Measurements from ENCODE around the gene MAN1B1. TPM values are rescaled to one million over a fixed set of nuclear protein-coding genes. Genes with fewer than 3 reads are reported as not detected.
A peak's percentile ranks its signal among the peaks of the same experiment; 100 is the strongest.

Gene MAN1B1
- total RNA-seq, 1 donor from 2014 or later, result 70.4 TPM

GRCh38 chr9:137082222-137082924 lies 4.4 kb upstream of the MAN1B1 start:
- H3K27ac Mint-ChIP-seq (ENCODE audit: unreplicated experiment), result no peak overlapping the region
- no peak for DNase-seq (ENCODE audit: low spot score)
- no peak overlapping the region for H3K4me3 Mint-ChIP-seq (ENCODE audit: unreplicated experiment)
- peaks cover 5% of the 10 kb centered on the region for H3K4me1 Mint-ChIP-seq (ENCODE audit: unreplicated experiment)
- no peaks in the 10 kb centered on the region for H3K36me3 Mint-ChIP-seq (ENCODE audit: low read depth, unreplicated experiment)
- peaks cover 24% of the 10 kb centered on the region for H3K27me3 Mint-ChIP-seq (ENCODE audit: unreplicated experiment)
- no peaks in the 10 kb centered on the region for H3K9me3 Mint-ChIP-seq (ENCODE audit: unreplicated experiment)
- no peak for TF ChIP-seq CTCF (IDR thresholded peaks at IDR 0.05; ENCODE audit: unreplicated experiment)

GRCh38 chr9:137082925-137083290 lies 3.9 kb upstream of the MAN1B1 start:
- Mint-ChIP-seq H3K36me3 (ENCODE audit: low read depth, unreplicated experiment) (peaks cover 5% of the 10 kb centered on the region), H3K9me3 (ENCODE audit: unreplicated experiment) (no peaks in the 10 kb centered on the region), H3K27ac (ENCODE audit: unreplicated experiment) (no peak overlapping the region), H3K4me1 (ENCODE audit: unreplicated experiment) (peaks cover 10% of the 10 kb centered on the region), H3K4me3 (ENCODE audit: unreplicated experiment) (no peak overlapping the region), H3K27me3 (ENCODE audit: unreplicated experiment) (peaks cover 29% of the 10 kb centered on the region)
- DNase-seq (ENCODE audit: low spot score), result no peak
- TF ChIP-seq CTCF (IDR thresholded peaks at IDR 0.05; ENCODE audit: unreplicated experiment), result no peak

GRCh38 chr9:137083394-137084004 lies 3.3 kb upstream of the MAN1B1 start:
- DNase-seq (ENCODE audit: low spot score), result no peak
- Mint-ChIP-seq H3K9me3 (ENCODE audit: unreplicated experiment) (no peaks in the 10 kb centered on the region), H3K36me3 (ENCODE audit: low read depth, unreplicated experiment) (peaks cover 9% of the 10 kb centered on the region), H3K4me1 (ENCODE audit: unreplicated experiment) (peaks cover 12% of the 10 kb centered on the region), H3K4me3 (ENCODE audit: unreplicated experiment) (no peak overlapping the region), H3K27me3 (ENCODE audit: unreplicated experiment) (peaks cover 28% of the 10 kb centered on the region), H3K27ac (ENCODE audit: unreplicated experiment) (no peak overlapping the region)
- no peak for TF ChIP-seq CTCF (IDR thresholded peaks at IDR 0.05; ENCODE audit: unreplicated experiment)

- H3K4me1 Mint-ChIP-seq (ENCODE audit: unreplicated experiment), result peaks cover 12% of the 10 kb centered on the region
- H3K27ac Mint-ChIP-seq (ENCODE audit: unreplicated experiment), result no peak overlapping the region
- peaks cover 27% of the 10 kb centered on the region for H3K27me3 Mint-ChIP-seq (ENCODE audit: unreplicated experiment)
- peaks cover 16% of the 10 kb centered on the region for H3K36me3 Mint-ChIP-seq (ENCODE audit: low read depth, unreplicated experiment)
- no peak overlapping the region for H3K4me3 Mint-ChIP-seq (ENCODE audit: unreplicated experiment)
- DNase-seq (ENCODE audit: low spot score), result no peak
- TF ChIP-seq CTCF (IDR thresholded peaks at IDR 0.05; ENCODE audit: unreplicated experiment), result no peak
- no peaks in the 10 kb centered on the region for H3K9me3 Mint-ChIP-seq (ENCODE audit: unreplicated experiment)
Measured at GRCh38 chr9:137084526-137084925, 2.3 kb upstream of the MAN1B1 start.

GRCh38 chr9:137085920-137086530 lies 760 bp upstream of the MAN1B1 start:
- Mint-ChIP-seq H3K9me3 (ENCODE audit: unreplicated experiment) (no peaks in the 10 kb centered on the region), H3K27ac (ENCODE audit: unreplicated experiment) (no peak overlapping the region), H3K4me1 (ENCODE audit: unreplicated experiment) (peaks cover 12% of the 10 kb centered on the region), H3K27me3 (ENCODE audit: unreplicated experiment) (peaks cover 23% of the 10 kb centered on the region), H3K36me3 (ENCODE audit: low read depth, unreplicated experiment) (peaks cover 21% of the 10 kb centered on the region), H3K4me3 (ENCODE audit: unreplicated experiment) (peak overlapping the region; percentile 88)
- DNase-seq (ENCODE audit: low spot score), result no peak
- TF ChIP-seq CTCF (IDR thresholded peaks at IDR 0.05; ENCODE audit: unreplicated experiment), result no peak

Measured in endothelial cell (in vitro differentiated cells).